Measurements from ENCODE around the gene CDC42EP4. TPM values are rescaled to one million over a fixed set of nuclear protein-coding genes. Genes with fewer than 3 reads are reported as not detected.
A peak's percentile ranks its signal among the peaks of the same experiment; 100 is the strongest.

The CDC42EP4 gene
- total and polyA plus RNA-seq, 8 donors = 23.2 to 93.3 (median 44.8) TPM

DNA sequence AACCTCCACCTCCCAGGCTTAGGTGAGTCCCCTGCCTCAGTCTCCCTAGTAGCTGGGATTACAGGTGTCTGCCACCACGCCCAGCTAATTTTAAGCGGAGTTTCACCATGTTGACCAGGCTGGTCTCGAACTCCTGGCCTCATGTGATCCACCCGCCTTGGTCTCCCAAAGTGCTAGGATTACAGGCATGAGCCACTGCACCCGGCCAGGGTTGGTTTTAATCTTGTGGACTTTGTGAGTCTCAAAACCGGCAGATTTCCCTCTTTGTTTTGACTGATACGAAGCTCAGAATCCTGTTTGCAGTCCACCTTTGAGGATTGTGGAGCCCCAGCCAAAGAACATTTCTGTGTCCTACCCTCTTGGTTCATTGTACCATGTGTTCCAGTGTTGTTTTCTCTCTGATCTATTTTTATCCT, 33.7 kb downstream of the CDC42EP4 start:
- intact Hi-C loops (cut with DNase I; ENCODE audit: low total_unique reads) = no loop called here
- peak; percentile 71 to 73 for DNase-seq
- Histone ChIP-seq H3K27me3 (no peaks in the 10 kb centered on the region), H3K4me3 (no peak overlapping the region), H3K36me3 (peaks cover 0 to 19% (median 6%) of the 10 kb centered on the region in 4 donors), H3K9me3 (no peaks in the 10 kb centered on the region), H3K27ac (peak overlapping the region; percentile 45 to 90 (median 73)), H3K4me1 (peaks cover 27 to 50% (median 35%) of the 10 kb centered on the region in 4 donors)
- WGBS, 5 donors = 26 to 39% (median 31%) methylated on average over 7 of the region's 7 CpGs
- TF ChIP-seq POLR2A (IDR thresholded peaks at IDR 0.05) = no peak
- TF ChIP-seq, protein P1, sequence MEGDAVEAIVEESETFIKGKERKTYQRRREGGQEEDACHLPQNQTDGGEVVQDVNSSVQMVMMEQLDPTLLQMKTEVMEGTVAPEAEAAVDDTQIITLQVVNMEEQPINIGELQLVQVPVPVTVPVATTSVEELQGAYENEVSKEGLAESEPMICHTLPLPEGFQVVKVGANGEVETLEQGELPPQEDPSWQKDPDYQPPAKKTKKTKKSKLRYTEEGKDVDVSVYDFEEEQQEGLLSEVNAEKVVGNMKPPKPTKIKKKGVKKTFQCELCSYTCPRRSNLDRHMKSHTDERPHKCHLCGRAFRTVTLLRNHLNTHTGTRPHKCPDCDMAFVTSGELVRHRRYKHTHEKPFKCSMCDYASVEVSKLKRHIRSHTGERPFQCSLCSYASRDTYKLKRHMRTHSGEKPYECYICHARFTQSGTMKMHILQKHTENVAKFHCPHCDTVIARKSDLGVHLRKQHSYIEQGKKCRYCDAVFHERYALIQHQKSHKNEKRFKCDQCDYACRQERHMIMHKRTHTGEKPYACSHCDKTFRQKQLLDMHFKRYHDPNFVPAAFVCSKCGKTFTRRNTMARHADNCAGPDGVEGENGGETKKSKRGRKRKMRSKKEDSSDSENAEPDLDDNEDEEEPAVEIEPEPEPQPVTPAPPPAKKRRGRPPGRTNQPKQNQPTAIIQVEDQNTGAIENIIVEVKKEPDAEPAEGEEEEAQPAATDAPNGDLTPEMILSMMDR (IDR thresholded peaks at IDR 0.05) = no peak
- TF ChIP-seq POLR2AphosphoS5 (IDR thresholded peaks at IDR 0.05) = peak in 1 of 3 donors; percentile 37
- no peak for TF ChIP-seq EP300 (IDR thresholded peaks at IDR 0.05)

DNA sequence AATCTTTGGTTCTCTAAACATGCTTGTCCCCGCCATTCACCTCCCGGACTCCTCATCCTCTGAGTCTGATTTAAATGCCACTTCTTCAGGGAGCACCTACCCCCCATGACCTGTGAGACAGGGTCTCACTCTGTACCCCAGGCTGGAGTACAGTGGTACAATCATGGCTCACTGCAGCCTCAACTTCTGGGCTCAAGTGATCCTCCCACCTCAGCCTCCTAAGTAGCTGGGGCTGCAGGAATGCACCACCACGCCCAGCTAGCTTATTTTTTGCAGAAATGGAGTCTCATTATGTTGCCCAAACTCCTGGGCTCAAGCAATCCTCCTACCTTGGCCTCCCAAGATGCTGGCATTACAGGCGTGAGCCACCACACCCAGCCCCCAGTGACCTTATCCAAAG, 37.3 kb downstream of the CDC42EP4 start:
- Histone ChIP-seq H3K36me3 (no peaks in the 10 kb centered on the region), H3K27me3 (no peaks in the 10 kb centered on the region), H3K4me3 (no peak overlapping the region), H3K27ac (no peak overlapping the region), H3K4me1 (peaks cover 17 to 21% (median 20%) of the 10 kb centered on the region in 4 donors), H3K9me3 (no peaks in the 10 kb centered on the region)
- no peak for DNase-seq
- intact Hi-C loops (cut with DNase I; ENCODE audit: low total_unique reads) = no loop called here
- TF ChIP-seq, protein P1 (IDR thresholded peaks at IDR 0.05) = no peak
- TF ChIP-seq POLR2AphosphoS5 (IDR thresholded peaks at IDR 0.05) = no peak
- no peak for TF ChIP-seq EP300 (IDR thresholded peaks at IDR 0.05)
- no peak for TF ChIP-seq POLR2A (IDR thresholded peaks at IDR 0.05)
- WGBS, 5 donors = 93 to 96% (median 94%) methylated on average over 4 of the region's 4 CpGs

DNA sequence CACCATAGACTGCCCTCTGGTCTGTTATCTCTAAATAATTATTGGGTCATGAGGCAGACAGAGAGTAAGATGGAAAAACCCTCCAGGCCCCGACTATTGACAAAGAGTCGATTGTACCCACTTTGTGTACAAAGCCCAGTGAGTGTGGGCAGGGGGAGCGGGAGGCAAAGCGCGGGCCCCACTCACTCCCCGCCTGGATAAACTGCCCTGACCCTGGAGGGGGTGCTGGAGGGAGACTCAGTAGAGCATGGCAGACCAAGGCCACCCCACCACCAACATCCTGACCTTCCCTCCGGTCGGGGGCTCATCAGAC, 38.9 kb downstream of the CDC42EP4 start:
- H3K27me3 ChIP-seq = no peaks in the 10 kb centered on the region
- H3K4me3 ChIP-seq = no peak overlapping the region
- intact Hi-C loops (cut with DNase I; ENCODE audit: low total_unique reads) = no loop called here
- H3K36me3 ChIP-seq = no peaks in the 10 kb centered on the region
- peak in 1 of 2 donors; percentile 51 for DNase-seq
- H3K9me3 ChIP-seq = no peaks in the 10 kb centered on the region
- 37 to 78% (median 60%) methylated on average over 8 of the region's 8 CpGs for WGBS, 5 donors
- H3K27ac ChIP-seq = no peak overlapping the region
- TF ChIP-seq POLR2A (IDR thresholded peaks at IDR 0.05) (no peak), EP300 (IDR thresholded peaks at IDR 0.05) (no peak)
- TF ChIP-seq, protein P1 (IDR thresholded peaks at IDR 0.05) = no peak
- peaks cover 1 to 5% (median 5%) of the 10 kb centered on the region in 4 donors for H3K4me1 ChIP-seq

DNA sequence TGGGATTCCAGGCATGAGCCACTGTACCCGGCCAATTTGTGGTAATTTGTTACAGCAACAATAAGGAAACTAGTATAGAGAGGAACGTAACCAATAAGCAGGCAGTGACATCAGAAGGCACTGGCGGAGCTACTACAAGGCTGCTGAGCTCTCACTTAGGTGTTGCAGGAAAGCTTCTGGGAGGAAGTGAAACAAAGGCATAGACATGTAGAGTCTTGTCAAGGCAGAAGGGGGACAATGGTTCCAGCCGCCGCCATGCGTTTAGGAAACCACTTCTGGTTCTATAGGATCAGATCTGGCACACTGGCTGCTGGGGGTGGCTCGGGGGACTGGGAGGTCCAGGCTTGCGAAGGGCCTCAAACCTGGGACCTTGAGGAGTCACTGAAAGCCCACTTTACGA, 40.7 kb downstream of the CDC42EP4 start:
- no peaks in the 10 kb centered on the region for H3K36me3 ChIP-seq
- H3K9me3 ChIP-seq = no peaks in the 10 kb centered on the region
- intact Hi-C loops (cut with DNase I; ENCODE audit: low total_unique reads) = no loop called here
- H3K27me3 ChIP-seq = no peaks in the 10 kb centered on the region
- H3K4me1 ChIP-seq = no peaks in the 10 kb centered on the region
- DNase-seq = peak in 1 of 2 donors; percentile 49
- TF ChIP-seq EP300 (IDR thresholded peaks at IDR 0.05) = no peak
- TF ChIP-seq, protein P1 (IDR thresholded peaks at IDR 0.05) = no peak
- no peak for TF ChIP-seq POLR2A (IDR thresholded peaks at IDR 0.05)
- TF ChIP-seq POLR2AphosphoS5 (IDR thresholded peaks at IDR 0.05) = no peak
- no peak overlapping the region for H3K27ac ChIP-seq
- 84 to 95% (median 88%) methylated on average over 9 of the region's 9 CpGs for WGBS, 5 donors
- H3K4me3 ChIP-seq = no peak overlapping the region

Measured in stomach (tissue), 9 donors.